ENCODE data around the gene BBS2.
"Not testable (repeated sequence)": the region's sequence is repeated elsewhere in the genome, so short reads cannot be mapped to it uniquely, and the experiment has no call there.

Gene BBS2

DNA sequence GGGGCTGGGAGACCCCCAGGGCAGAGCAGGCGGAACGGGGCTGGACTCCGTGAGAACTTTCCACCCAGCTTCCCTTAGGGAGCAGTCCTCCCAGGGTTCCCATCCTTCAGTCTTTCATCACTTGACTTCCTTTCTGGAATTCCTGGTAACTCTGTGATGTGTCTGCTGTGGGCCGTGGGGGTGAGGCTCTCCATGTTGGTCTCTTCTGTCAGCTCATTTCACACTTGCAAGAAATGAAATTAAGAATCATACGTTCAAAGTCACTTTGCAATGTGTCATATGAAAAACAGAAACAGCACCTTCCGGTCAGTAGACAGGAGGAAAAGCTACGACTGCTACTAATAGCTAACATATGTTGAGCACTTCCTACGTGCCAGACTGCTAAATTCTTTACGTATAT, 5.4 kb upstream of the BBS2 start:
- no peak for DNase-seq (ENCODE audit: low read depth)

DNA sequence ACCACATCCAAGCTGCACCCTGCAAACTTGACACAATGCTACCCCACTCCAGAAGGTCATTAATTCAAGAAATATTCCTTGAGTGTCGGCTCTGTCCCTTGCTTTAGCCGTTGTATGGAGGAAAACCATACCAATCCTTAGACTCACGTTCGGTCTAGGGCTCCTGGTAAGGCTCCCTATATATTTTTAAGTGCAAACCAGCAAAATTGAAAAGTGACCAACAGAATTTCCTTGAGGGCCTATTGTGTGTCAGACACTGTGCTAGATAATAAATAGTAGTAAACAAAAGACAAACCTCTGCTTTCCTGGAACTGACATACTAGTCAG, 390 bp upstream of the BBS2 start:
- no peak for DNase-seq (ENCODE audit: low read depth)

DNA sequence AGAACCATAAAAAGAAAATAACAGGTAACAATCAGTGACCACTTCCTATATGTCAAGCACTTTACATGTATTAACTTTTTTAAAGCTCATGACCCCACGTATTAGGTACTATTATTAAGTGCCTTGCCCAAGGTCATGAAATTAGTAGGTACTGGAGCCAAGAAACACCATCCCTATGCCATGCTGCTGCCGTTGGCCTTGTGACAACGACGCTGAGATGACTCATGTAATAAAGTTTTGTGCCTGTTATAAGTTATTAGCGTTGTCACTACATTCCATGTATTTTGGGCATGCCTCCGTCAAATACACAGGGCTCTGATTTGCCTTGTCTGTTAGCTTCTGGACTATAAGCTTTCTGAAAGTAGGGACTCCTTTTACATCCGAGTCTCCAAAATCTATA, 1.4 kb downstream of the BBS2 start:
- no peak for DNase-seq (ENCODE audit: low read depth)

DNA sequence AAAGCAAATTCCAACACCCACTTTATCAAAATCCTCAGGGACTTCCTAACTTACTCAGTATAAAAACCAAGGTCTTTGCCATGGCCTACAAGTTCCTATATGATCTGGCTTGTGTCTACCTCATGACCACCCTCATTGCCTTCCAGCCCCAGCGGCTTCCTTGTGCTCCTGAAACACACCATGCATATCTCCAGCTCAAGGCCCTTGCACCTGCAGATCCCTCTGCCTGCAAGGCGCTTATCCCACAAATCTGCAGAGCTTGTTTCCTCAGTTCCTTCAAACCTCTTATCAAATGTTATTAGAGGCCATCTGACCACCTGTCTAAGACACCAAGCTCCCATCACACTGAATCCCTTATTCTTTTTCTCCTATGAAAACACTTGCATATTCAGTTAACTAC, 2.6 kb downstream of the BBS2 start:
- DNase-seq (ENCODE audit: low read depth), result no peak

DNA sequence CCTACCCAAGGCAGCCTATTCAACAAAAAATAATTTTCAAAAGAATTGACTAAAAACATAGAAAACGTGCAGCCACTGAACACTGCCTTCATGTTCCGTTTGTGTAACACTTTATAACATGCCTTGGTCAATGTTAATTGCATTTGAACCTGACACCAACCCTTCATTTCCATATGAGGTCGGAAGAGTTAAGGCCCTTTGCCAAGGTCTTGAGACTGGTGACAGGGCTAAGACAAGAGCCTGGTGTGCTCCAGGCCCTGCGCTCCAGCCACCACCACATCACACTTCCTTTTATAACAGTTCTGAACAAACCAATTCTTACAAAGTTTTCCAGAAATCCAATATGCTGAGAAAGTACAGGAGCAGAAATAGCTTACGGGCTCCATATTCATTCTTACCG, 4.2 kb downstream of the BBS2 start:
- DNase-seq (ENCODE audit: low read depth), result no peak

DNA sequence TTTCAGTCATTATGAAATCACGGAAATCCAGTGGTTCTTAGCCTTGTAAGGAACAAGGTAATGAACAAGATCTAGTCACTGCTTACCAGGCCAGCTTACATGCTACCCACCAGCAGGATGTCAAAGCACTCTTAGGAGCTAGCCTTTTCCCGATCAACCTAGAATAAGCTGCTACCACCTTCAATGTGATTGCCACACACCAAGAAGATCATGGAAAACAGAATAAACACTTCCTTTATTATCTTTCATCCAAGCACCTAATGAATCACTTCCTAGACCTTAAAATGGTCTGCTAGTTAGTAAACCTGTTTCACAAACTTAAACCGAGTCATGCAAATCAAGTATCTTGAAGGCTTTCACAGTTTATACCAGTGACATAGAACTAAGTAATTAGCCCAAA, 5.0 kb downstream of the BBS2 start:
- DNase-seq (ENCODE audit: low read depth), result no peak

DNA sequence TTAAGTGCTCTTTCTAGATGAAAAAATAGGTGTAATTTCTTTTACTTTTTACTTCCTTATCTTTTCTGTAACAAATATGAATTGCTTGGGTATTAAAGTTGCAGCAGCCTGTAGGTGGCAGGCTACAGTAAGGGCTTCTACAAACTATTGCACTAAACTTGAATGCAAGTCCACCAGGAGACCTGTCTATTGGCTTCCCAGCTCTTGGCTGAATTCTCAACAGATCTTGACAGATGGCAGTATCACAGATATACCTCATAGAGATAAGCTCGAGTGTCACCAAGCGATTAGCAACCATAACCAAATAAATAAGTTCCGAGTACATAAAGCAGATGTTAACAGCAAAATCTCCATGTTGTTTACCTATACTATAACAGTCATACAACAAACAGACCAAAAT, 5.9 kb downstream of the BBS2 start:
- no peak for DNase-seq (ENCODE audit: low read depth)

DNA sequence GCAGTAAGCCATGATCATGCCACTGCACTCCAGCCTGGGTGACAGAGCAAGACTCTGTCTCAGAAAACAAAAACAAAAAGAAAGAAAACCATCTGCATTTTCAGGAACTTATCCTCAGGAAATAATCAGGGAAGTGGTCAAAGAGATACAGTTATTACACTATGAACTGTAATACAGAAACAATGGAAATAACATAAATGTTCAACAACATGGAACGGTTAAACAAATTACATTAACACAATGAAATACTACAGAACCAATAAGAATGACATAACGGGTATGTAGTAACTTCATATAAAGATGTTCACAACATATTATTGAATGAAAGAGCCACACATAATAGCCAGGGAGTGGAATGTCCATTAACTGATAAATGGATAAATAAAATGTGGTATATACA, 6.7 kb downstream of the BBS2 start:
- DNase-seq (ENCODE audit: low read depth), result no peak

DNA sequence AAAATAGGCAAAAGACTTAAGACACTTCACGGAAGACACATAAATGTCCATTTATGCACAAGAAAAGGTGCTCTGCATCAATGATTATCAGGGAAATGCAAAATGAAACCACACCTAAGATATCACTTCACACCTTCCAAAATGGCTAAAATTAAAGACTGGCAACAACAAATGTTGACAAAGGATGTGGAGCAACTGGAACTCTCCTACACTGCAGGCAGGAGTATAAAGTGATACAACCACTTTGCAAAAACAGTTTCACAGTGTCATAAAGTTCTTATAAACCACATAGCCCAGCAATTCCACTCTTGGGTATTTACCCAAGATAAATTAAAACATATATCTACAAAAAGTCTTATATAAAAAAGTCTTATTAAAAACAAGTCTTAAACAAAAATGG, 7.8 kb downstream of the BBS2 start:
- no peak for DNase-seq (ENCODE audit: low read depth)

DNA sequence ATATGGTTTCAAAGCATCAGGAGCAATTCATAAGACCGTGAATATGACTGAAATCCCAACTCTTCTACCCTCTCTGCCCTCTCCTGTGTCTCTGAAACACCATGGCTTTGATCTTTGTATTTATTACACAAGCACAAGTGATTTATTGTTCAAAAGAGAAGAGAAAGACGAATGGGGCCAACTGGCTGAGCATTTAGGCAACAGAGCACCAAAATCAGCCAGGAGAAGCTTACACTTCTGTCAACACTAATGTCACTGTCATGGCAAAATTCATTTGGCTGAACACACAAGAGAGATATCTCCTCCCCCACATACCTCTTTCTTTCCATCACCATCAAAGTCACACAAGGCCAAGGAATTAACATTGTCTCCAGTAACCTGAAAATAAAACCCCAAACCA, 9.3 kb downstream of the BBS2 start:
- no peak for DNase-seq (ENCODE audit: low read depth)

DNA sequence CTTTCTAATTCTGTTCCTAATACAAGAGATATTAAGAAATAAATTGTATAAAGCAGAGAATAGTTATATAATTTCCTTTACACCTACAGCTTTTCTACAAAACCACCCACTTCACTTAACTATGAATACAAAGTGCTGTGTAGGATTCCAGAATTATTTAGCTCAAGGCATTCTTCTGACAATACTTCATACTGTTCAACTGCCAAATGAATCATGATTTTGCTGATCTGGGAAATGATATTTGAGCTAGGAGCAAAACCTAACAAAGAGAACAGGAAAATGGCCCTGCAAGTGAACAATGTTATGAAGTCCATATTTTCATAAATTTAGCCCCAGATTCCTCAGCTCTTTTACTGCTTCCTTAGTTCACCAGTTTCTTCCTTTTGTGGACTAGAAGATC, 12.9 kb downstream of the BBS2 start:
- DNase-seq (ENCODE audit: low read depth), result no peak

DNA sequence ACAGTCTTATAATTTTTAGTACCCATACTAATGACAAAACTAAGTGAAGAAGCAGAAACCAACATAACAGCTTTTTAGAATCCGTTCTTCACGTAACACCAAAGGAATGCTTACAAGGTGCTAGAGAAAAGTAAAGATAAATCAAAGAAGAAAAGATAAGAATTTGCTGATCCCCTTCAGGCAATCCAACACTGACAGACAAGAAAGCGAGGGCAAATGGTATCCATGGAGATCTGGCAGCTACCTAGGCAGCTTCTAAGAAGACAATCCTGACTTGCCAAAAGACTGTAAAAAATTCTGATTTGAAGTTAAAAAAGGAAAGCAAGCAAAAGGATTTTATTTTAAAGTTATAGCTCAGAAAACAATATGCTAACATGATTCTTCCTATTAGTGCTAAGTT, 14.6 kb downstream of the BBS2 start:
- DNase-seq (ENCODE audit: low read depth), result no peak

DNA sequence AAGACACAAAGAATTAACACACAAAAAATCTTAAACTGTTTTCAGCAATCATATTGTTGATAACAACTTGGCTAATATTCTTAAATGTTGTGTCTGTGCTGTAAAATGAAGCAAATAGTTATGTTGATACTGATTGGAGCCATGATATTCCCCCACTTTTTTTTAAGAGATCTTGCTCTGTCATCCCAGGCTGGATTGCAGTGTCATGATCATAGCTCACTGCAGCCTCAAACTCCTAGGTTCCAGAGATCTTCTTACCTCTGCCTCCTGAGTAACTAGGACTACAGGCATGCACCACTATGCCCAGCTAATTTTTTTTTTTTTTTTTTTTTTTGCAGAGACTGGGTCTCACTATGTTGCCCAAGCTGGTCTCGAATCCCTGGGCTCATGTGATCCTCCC, 26.0 kb downstream of the BBS2 start:
- DNase-seq (ENCODE audit: low read depth), result no peak

DNA sequence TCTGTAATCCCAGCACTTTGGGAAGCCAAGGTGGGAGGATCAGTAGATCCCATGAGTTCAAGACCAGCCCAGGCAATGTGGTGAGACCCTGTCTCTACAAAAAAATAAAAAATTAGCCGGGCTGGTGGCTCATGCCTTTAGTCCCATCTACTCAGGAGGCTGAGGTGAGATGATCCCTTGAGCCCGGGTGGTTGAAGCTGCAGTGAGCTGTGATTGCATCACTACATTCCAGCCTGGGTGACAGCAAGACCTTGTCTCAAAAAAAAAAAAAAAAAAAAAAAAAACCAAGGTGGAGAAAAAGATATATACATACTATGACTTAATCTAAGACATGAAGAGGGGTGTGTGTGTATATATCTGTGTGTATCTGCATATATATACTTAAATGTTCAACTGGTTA, 26.7 kb downstream of the BBS2 start:
- DNase-seq (ENCODE audit: low read depth), result no peak

DNA sequence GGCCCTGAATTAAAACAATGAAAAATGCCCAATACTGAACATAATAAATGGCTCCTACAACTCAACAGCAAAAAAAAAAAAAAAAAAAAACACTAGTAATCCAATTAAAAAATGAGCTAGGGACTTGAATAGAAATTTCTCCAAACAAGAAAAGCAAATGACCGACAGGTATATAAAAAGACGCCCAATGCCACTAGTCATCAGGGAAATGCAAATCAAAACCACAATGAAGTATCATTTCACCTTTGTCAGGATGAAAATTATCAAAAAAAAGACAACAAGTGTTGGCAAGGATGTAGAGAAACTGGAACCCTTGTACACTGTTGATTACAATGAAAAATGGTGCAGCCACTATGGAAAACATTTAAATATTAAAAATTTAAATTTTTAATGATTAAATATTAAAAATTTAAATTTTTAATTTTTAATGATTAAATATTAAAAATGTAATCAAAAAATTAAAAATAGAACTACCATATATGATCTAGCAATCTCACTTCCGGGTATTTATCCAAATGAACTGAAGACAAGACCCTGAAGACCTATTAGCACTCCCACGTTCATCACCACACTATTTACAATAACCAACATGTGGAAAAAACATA, 28.1 kb downstream of the BBS2 start:
- DNase-seq (ENCODE audit: low read depth), result no peak

DNA sequence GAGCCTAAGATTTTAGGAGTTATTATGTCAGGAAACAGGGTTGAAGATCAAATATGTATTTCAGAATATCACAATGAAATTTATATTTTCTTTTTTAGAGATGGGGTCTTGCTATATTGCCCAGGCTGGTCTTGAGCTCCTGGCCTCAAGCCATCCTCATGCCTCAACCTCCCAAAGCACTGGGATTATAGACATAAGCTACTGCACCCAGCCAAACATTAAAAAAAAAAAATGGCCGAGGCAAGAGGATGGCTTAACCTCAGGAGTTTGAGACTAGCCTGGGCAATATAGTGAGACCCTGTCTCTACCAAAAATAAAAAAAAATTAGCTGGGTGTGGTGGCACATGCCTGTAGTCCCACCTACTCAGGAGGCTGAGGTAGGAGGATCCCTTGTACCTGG, 31.0 kb downstream of the BBS2 start:
- DNase-seq (ENCODE audit: low read depth), result not testable (repeated sequence)

DNA sequence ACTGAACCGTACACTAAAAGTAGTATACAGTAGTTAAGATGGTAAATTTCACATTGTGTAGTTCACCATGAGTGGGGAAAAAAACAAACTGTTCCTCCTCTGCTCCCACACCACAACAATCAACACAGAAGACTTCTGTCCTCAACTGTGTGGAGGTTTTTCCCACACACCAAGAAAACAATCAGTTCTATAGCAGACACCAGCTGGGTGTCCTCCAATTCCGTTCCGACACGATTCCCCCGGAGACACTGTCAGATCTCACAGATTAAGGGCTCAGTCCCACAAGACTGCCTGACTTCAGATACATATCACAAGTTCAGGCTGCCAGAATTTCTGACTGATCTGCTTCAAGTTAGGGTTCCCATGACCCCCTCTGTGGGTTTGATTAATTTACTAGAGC, 31.8 kb downstream of the BBS2 start:
- DNase-seq (ENCODE audit: low read depth), result no peak

DNA sequence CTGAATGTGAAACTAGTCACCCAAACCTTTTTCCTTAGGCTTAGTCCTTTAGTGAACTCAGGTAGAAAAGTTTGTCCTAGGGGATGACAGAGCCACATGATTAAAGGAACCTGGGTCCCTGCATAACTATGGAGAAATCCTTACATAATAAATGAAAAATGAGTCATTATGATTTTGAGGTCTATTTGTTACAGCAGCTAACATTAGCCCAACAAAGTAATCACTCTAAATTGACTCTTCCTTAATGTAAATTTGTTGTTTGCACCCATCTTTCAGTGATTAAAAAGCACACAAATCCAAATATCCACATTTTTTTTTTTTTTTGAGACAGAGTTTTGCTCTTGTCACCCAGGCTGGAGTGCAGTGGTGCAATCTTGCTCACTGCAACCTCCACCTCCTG, 36.4 kb downstream of the BBS2 start:
- no peak for DNase-seq (ENCODE audit: low read depth)

DNA sequence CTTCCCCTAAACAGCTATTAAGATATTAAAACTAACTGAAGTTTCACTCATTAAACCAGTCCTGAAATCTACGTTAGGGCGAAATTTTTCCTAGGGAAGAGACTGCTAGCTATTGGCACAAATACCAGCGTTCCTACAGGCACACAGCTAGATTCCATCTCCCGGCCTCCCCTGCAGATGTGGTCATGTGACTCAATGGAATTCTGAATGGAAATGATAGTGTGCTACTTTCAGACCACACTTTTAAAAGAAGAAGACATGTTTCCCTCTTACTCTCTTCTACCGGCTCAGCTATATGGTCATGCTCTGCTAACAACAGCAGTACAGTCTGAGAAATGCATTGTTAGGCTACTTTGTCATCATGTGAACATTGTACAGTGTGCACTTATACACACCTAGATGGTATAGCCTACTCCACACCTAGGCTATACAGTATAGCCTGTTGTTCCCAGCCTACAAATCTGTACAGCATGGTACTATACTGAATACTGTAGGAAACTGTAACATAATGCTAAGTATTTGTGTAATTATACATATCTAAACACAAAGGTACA, 37.1 kb downstream of the BBS2 start:
- no peak for DNase-seq (ENCODE audit: low read depth)

DNA sequence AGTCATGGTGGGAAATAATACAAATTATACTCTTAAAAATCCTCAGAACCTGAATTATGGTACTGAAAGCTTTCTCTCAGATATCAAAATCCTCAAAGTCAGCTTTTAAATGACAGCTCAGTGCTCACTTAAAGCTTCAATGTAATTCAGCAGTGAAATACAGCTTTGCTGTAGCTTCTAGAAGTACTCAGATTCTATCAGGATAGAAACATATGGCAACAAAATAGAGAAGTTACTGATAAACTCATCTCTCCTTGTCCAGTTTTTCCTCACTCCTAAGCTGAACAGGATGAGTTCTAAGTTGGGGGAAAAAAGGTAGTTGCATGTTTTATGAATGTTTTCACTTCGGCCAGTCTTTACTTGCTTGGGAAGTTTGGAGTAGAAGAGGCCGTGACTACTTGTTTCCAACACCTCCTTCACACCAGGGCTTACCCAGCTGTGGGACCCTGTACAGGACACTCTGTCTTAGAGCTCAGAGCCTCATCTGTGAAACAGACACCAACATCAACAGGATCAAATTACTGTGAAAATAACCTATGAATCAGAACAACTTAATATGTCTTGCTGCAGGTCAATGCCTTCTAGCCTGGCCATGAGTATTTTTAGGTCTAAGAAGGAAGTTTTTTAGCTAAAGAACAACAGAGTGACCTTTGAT, 38.2 kb downstream of the BBS2 start:
- DNase-seq (ENCODE audit: low read depth), result no peak

DNA sequence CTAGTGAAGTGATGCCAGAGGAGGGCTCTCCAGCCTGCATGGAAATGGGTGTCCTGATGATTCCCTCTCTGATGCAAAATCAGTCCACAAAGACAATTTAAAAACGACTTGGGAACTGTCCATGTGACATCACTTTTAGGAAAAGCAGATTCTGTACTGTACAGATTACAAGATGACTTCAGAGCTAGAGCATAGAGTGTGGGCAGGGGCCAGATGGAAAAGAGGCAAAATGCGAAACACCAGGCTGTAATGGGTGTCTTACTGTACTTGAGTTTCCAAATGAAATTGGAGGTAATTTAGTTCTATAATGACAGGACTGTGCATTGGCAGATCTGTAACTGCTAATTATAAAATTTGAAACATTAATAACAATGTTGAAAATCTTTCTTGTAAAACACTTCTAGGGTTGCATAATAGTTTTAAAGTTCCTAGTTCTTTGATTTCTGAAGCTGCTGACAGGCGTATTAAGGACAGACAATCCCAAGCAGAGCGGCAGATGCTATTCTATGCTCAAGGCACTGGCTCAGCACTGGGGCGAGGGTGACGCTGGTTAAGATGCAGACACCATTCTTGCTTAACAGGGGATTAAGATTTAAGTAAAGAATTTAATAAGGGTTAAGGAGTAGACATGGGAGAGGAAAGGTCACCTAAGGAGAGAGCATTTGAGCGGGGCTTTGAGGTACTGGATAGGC, 38.9 kb downstream of the BBS2 start:
- DNase-seq (ENCODE audit: low read depth), result no peak

DNA sequence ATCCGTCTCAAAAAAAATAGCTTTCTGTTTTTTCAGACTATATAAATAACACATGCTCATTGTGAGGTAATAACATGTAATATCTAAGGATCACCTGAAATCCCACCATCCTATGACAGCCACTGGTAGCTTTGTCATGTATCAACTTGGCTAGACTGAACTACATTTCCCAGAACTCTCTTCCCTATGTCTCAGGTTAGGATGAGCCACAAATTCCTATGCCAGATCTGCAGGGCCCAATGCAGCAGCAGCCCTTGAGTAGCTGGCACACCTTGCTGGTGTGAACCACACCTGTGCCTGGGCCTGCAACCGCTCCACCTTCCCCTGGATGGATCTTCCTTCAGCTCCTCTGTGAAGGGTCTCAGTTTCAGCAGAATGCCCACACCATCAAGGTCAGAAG, 40.4 kb downstream of the BBS2 start:
- DNase-seq (ENCODE audit: low read depth), result no peak

DNA sequence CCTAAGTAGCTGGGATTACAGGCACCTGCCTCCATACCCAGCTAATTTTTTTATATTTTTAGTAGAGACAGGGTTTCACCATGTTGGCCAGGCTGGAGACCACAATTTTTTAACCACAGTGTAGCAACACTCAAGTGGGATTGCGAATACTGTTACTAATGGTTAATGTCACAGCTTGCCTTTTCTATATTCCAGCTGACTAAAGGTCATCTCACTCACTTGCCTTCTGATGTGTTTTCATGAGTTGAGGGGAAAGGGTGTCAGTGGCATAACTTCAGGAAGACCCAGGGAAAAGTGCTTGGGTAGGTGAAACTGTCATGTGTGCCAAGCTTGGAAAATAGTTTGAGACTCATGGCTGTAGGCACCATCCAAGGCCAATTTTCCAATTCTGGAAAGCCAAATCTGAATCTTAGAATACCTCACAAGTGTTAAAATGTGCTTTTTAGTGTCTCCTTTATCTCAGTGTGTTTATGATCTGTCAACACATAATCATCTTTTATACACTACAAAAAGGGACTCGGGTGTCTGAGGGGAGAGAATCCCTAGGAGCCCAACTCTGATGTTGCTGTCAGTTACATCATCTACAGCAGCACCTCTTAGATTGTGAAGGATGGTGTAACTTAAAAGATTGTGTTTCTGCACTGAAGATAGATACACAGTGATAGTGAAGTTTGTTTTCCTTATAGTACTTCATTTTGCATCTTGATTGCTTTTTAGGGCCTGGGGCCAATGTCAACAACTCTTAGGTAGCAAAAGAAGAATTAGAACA, 41.4 kb downstream of the BBS2 start:
- no peak for DNase-seq (ENCODE audit: low read depth)

Measured in activated T-cell treated with anti-CD3 and anti-CD28 coated beads for 48 hours (primary cell).